OCI-LY7 (cell line): ENCODE measurements around the gene SH2D3A. TPM values are rescaled to one million over a fixed set of nuclear protein-coding genes. Genes with fewer than 3 reads are reported as not detected.

ENCODE experiments used
- BruUV-seq: library from RNA; stranded (reverse); fragments of 400-500 nt; replicated peaks from 2 replicates; lab custom pipeline; 2021; lab: Mats Ljungman, UMichigan
- CTCF ChIA-PET: fragments of 300-600 bp; sonication (Branson Sonifier 250); formaldehyde crosslinking; loops from one replicate; lab custom pipeline; 2022; ENCODE audit warnings: antibody characterized with exemption; ENCODE audit not compliant: unreplicated experiment; lab: Charles Lee
- POLR2A ChIA-PET: fragments of 300-600 bp; sonication (Branson Sonifier 250); formaldehyde crosslinking; loops from one replicate; lab custom pipeline; 2022; ENCODE audit warnings: antibody characterized with exemption; lab: Charles Lee
- DNase-seq: peaks from one replicate; pipeline ENCODE4 v3.0.0-alpha.2; 2015; ENCODE audit warnings: low spot score
- H2AFZ ChIP-seq: fragments of 200-600 bp; sonication (generic), shearing (Covaris generic); 2 replicates; pipeline ENCODE4 v1.6.1; 2014; ENCODE audit warnings: mild to moderate bottlenecking, antibody characterized with exemption, low read length, moderate library complexity
- H3K27ac ChIP-seq: fragments of 200-600 bp; sonication (generic); 2 replicates; pipeline ENCODE4 v1.5.1; 2014; ENCODE audit warnings: mixed run types, low read depth, mild to moderate bottlenecking, moderate library complexity, low read length, inconsistent platforms; ENCODE audit not compliant: poor library complexity, severe bottlenecking
- H3K36me3 ChIP-seq: fragments of 200-600 bp; sonication (generic); 2 replicates; pipeline ENCODE4 v1.6.1; 2014; ENCODE audit warnings: mild to moderate bottlenecking, antibody characterized with exemption, low read length, moderate library complexity, mixed read lengths; ENCODE audit not compliant: insufficient read depth
- H3K4me1 ChIP-seq: fragments of 200-600 bp; sonication (generic); 2 replicates; pipeline ENCODE4 v1.5.1; 2014; ENCODE audit warnings: mild to moderate bottlenecking, low read length; ENCODE audit not compliant: insufficient read depth, poor library complexity, severe bottlenecking
- H3K4me2 ChIP-seq: fragments of 200-600 bp; sonication (generic); 2 replicates; pipeline ENCODE4 v1.6.1; 2014; ENCODE audit warnings: mild to moderate bottlenecking, low read length
- H3K4me3 ChIP-seq: fragments of 200-600 bp; sonication (generic); 2 replicates; pipeline ENCODE4 v1.5.1; 2014; ENCODE audit warnings: mild to moderate bottlenecking, low read depth, low read length; ENCODE audit not compliant: poor library complexity, severe bottlenecking
- H3K79me2 ChIP-seq: fragments of 200-600 bp; sonication (generic); 2 replicates; pipeline ENCODE4 v1.6.1; 2016; ENCODE audit warnings: low read depth, mild to moderate bottlenecking, low read length, moderate library complexity, mixed read lengths; ENCODE audit not compliant: insufficient read depth
- H3K9me2 ChIP-seq: fragments of 200-600 bp; sonication (generic); 2 replicates; pipeline ENCODE4 v1.6.1; 2016; ENCODE audit warnings: mild to moderate bottlenecking, low read length, mixed read lengths; ENCODE audit not compliant: insufficient read depth
- H3K9me3 ChIP-seq: fragments of 200-600 bp; sonication (generic); 2 replicates; pipeline ENCODE4 v1.6.1; 2014; ENCODE audit warnings: mild to moderate bottlenecking, mixed run types, low read length, mixed read lengths
- H4K20me1 ChIP-seq: fragments of 200-600 bp; sonication (generic); 2 replicates; pipeline ENCODE4 v1.6.1; 2014; ENCODE audit warnings: mild to moderate bottlenecking, antibody characterized with exemption, low read length, moderate library complexity, mixed read lengths; ENCODE audit not compliant: insufficient read depth
- CTCF ChIP-seq: fragments of 200-600 bp; sonication (generic); conservative IDR thresholded peaks from 2 replicates; pipeline ENCODE4 v1.5.1; 2014; ENCODE audit warnings: mild to moderate bottlenecking, antibody characterized with exemption, low read length, moderate library complexity, mixed read lengths
- EZH2phosphoT487 ChIP-seq: fragments of 200-600 bp; sonication (generic); IDR thresholded peaks from 2 replicates; pipeline ENCODE4 v1.6.1; 2018; ENCODE audit warnings: low read depth, borderline replicate concordance, mild to moderate bottlenecking, mixed run types, antibody characterized with exemption, low read length, moderate library complexity, mixed read lengths
- intact Hi-C: fragments of 100-400 bp; cut with micrococcal nuclease; formaldehyde crosslinking; loops from one replicate; pipeline ENCODE4 v1.10.0; 2022; ENCODE audit not compliant: unreplicated experiment
- total RNA-seq, 2 experiments: library from RNA; depleted of rRNA in 1 of 2; stranded (reverse); fragments of >200 nt in 1 of 2; shearing (Covaris generic) in 1 of 2; gene quantifications; 2 replicates each; pipeline ENCODE4 v1.2.3, GENCODE V29; 2014 to 2022

SH2D3A gene
- total RNA-seq, 2 experiments from 2014 or later: 7.8 to 13.3 TPM

DNA sequence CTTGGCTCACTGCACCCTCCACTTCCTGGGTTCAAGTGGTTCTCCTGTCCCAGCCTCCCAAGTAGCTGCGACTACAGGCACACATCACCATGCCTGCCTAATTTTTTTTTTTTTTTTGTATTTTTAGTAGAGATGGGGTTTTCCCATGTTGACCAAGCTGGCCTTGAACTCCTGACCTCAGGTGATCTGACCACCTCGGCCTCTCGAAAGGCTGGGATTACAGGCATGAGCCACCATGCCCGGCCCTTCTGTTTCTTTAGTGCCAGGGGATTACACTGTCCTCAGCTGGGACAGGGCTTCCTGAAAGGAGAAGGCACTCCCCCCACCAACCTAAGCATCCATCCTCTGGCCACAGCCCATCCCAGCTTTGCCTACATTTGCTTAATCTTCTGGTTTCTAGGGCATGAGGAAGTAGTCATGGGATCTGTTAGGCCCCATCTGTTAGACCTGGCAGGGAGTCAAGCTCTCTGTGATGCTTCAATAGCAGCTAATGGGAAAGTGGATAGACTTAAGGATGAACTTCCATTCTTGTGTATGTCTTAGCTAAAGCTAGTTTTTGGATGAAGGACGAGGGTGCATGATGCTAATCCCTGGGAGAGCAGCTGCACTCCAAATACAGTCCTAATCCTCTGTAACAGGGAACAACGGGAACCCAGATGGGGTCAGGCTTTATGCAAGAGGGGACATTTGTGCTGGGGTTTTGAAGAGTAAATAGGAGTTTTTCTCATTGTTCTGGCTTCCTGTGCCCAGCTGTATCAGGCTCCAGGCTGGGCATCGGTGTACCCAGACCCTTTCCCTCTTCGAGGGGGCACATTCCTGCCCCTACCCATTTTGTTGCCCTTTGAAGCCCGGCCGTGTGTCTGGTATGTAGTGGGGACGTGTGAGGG lies 7.8 kb upstream of the SH2D3A start:
- Histone ChIP-seq H3K4me1 (peaks cover 47% of the 10 kb centered on the region), H4K20me1 (0 out of 2 replicates have a peak, but pooled peaks cover 7% of the 10 kb centered on the region), H3K27ac (no peak overlapping the region), H3K4me2 (peak overlapping the region; percentile 57), H3K9me3 (no peaks in the 10 kb centered on the region), H2AFZ (no peak overlapping the region), H3K79me2 (peaks cover 69% of the 10 kb centered on the region), H3K4me3 (peak overlapping the region; percentile 16), H3K36me3 (peaks cover 50% of the 10 kb centered on the region), H3K9me2 (no peaks in the 10 kb centered on the region)
- BruUV-seq: TSS peak; percentile 54
- intact Hi-C loops: no loop called here
- CTCF ChIA-PET: interaction anchor here (0.6 kb wide), 2 partner anchors 22 to 29 kb away, joined by 3 read pairs; no protein-coding TSS in a partner anchor
- DNase-seq: peak; percentile 30
- POLR2A ChIA-PET: interaction anchor here (0.6 to 3.9 kb wide), 4 partner anchors 25 to 587 kb away, joined by 4 to 25 read pairs (median 13); no protein-coding TSS in a partner anchor
- TF ChIP-seq EZH2phosphoT487 (no peak), CTCF (no peak)

- Histone ChIP-seq H3K4me1 (peaks cover 37% of the 10 kb centered on the region), H3K4me2 (peak overlapping the region; percentile 72), H3K36me3 (peaks cover 38% of the 10 kb centered on the region), H3K4me3 (peak overlapping the region; percentile 83), H3K79me2 (peaks cover 55% of the 10 kb centered on the region), H4K20me1 (0 out of 2 replicates have a peak, but pooled peaks cover 3% of the 10 kb centered on the region), H3K9me3 (no peaks in the 10 kb centered on the region), H2AFZ (no peak overlapping the region), H3K9me2 (no peaks in the 10 kb centered on the region), H3K27ac (peak overlapping the region; percentile 88)
- no TSS peak for BruUV-seq
- CTCF ChIA-PET: no interaction called here
- peak; percentile 89 for DNase-seq
- intact Hi-C loops: loop anchor here (1.0 kb wide), 1 partner anchor 36 kb away; the partner anchor contains the start of gene GPR108
- TF ChIP-seq CTCF: no peak
- TF ChIP-seq EZH2phosphoT487: no peak
- POLR2A ChIA-PET: interaction anchor here (0.9 to 3.9 kb wide), 6 partner anchors 9 to 36 kb away, joined by 3 to 25 read pairs (median 6); partner anchors contain the start of gene GPR108
Observed at GRCh38 chr19:6773323-6773931, 6.2 kb upstream of the SH2D3A start.
